Body of pancreas (tissue), 4 donors: ENCODE measurements around the gene ZNF492. TPM values are rescaled to one million over a fixed set of nuclear protein-coding genes. Genes with fewer than 3 reads are reported as not detected.

Experiments used
- ATAC-seq: fragments of 150-250 bp; one replicate; pipeline ENCODE4 v1.9.1; 2016
- DNase-seq, 4 donors: peaks; one replicate each; pipeline ENCODE4 v3.0.0-alpha.2; 2019
- H3K27ac ChIP-seq, 4 donors: fragments of 200-600 bp; sonication (generic); 1 replicate in 3 of 4; 2 replicates in 1 of 4; pipeline versions ENCODE4 v1.5.1 to v1.6.1; 2016 to 2019; ENCODE audit warnings: mild to moderate bottlenecking in 1 of 4, mixed read lengths in 1 of 4, moderate library complexity in 1 of 4
- H3K27me3 ChIP-seq, 2 donors: fragments of 200-600 bp; sonication (generic); one replicate each; pipeline ENCODE4 v1.6.0; 2016; ENCODE audit warnings: mild to moderate bottlenecking in 1 of 2
- H3K36me3 ChIP-seq, 2 donors: fragments of 200-600 bp; sonication (generic); replicated peaks in 1 of 2; 2 replicates each; pipeline ENCODE4 v1.5.1; 2016; ENCODE audit warnings: low read depth in 2 of 2; ENCODE audit not compliant: insufficient read depth in 1 of 2
- H3K4me1 ChIP-seq: fragments of 200-600 bp; sonication (generic); one replicate; pipeline ENCODE4 v1.6.0; 2016
- H3K4me3 ChIP-seq, 2 donors: fragments of 200-600 bp; sonication (generic); 1 replicate in 1 of 2; 2 replicates in 1 of 2; pipeline ENCODE4 v1.5.1; 2016 to 2019
- H3K9me3 ChIP-seq, 3 donors: fragments of 200-600 bp; sonication (generic); 1 replicate in 2 of 3; 2 replicates in 1 of 3; pipeline ENCODE4 v1.5.1; 2016
- CTCF ChIP-seq, 7 experiments: fragments of 450-650 bp in 4 of 7; fragments of 200-600 bp in 3 of 7; sonication (generic) in 3 of 7; IDR thresholded peaks; one replicate each; pipeline ENCODE4 v1.5.1; 2016 to 2019; ENCODE audit warnings: antibody characterized with exemption in 7 of 7
- POLR2A ChIP-seq, 3 donors: fragments of 450-650 bp; IDR thresholded peaks; one replicate each; pipeline ENCODE4 v1.6.1; 2016; ENCODE audit warnings: antibody characterized with exemption in 3 of 3, mild to moderate bottlenecking in 2 of 3
- WGBS, 2 donors: methylation state at CpG; one replicate each; pipeline ENCODE4 v1.1.5; 2017; 5-methylcytosine and 5-hydroxymethylcytosine counted together
- intact Hi-C: fragments of 100-400 bp; cut with DNase I; formaldehyde crosslinking; loops from one replicate; pipeline ENCODE4 v1.15.1; 2023
- total RNA-seq, 2 donors: library from RNA; depleted of rRNA; stranded (reverse); fragments of >200 nt; gene quantifications; one replicate each; pipeline ENCODE4 v1.1.0, GENCODE V29; 2016

ZNF492 gene
- total RNA-seq, 2 donors from 2014 or later: under 0.01 to 0.99 TPM

DNA sequence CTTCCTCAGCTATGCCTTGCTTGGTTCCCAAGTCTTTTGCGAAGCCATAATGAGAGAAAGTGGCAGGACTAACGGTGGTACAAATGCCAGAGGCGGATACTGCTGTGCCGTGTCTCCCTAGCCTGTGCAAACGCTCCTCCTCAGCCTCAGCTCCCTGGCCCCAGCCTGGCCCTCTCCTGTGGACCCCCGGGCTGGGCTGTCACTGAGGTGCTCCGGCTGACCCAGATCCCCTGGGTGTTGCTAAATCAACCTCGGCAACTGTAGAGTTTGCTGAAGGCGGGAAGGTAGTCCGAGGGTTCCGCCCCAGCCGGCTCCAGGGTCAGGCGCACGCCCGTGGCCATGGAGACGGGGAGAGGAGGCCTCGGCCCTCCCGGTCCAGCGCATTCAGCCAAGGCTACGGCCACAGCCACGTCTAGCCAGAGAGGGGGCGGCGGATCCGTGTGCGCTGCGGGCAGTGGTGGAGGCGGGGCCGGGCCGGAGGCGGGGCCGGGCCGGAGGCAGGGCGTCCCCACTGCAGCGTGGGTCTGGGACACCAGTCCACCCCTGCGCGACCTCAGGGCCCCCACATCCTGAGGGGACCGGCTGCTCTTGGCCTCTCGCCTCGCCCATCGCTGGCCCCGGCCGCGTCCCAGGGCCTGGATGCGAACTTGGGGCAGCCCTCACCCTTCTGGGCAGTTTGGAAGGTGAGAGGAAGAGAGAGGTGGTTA is 16.4 kb upstream of the ZNF492 start:
- no peak overlapping the region for H3K4me3 ChIP-seq
- no peaks in the 10 kb centered on the region for H3K36me3 ChIP-seq
- no peak overlapping the region for H3K27ac ChIP-seq
- TF ChIP-seq POLR2A (IDR thresholded peaks at IDR 0.05) (no peak), CTCF (IDR thresholded peaks at IDR 0.05) (no peak)
- H3K9me3 ChIP-seq: no peaks in the 10 kb centered on the region
- intact Hi-C loops: no loop called here
- ATAC-seq (peak; percentile 38), DNase-seq (no peak)
- H3K27me3 ChIP-seq: no peaks in the 10 kb centered on the region
- H3K4me1 ChIP-seq: no peaks in the 10 kb centered on the region
- 20 to 51% methylated on average over 11 to 43 of the region's 44 CpGs for WGBS, 2 donors

- no peaks in the 10 kb centered on the region for H3K27me3 ChIP-seq
- 36 to 46% methylated on average over 4 of the region's 4 CpGs for WGBS, 2 donors
- H3K27ac ChIP-seq: no peak overlapping the region
- no peaks in the 10 kb centered on the region for H3K36me3 ChIP-seq
- DNase-seq (no peak), ATAC-seq (no peak)
- intact Hi-C loops: no loop called here
- no peaks in the 10 kb centered on the region for H3K4me1 ChIP-seq
- H3K9me3 ChIP-seq: no peaks in the 10 kb centered on the region
- no peak overlapping the region for H3K4me3 ChIP-seq
- TF ChIP-seq POLR2A (IDR thresholded peaks at IDR 0.05) (no peak), CTCF (IDR thresholded peaks at IDR 0.05) (no peak)
Measured at GRCh38 chr19:22619371-22619770, 14.8 kb upstream of the ZNF492 start.

- intact Hi-C loops: no loop called here
- TF ChIP-seq CTCF (IDR thresholded peaks at IDR 0.05) (no peak), POLR2A (IDR thresholded peaks at IDR 0.05) (no peak)
- Histone ChIP-seq H3K4me1 (no peaks in the 10 kb centered on the region), H3K27ac (no peak overlapping the region), H3K27me3 (no peaks in the 10 kb centered on the region), H3K9me3 (no peaks in the 10 kb centered on the region), H3K4me3 (no peak overlapping the region), H3K36me3 (no peaks in the 10 kb centered on the region)
- DNase-seq: no peak
- no peak for ATAC-seq
- 62 to 76% methylated on average over 3 of the region's 3 CpGs for WGBS, 2 donors
Measured at GRCh38 chr19:22619932-22620331, 14.2 kb upstream of the ZNF492 start.

DNA sequence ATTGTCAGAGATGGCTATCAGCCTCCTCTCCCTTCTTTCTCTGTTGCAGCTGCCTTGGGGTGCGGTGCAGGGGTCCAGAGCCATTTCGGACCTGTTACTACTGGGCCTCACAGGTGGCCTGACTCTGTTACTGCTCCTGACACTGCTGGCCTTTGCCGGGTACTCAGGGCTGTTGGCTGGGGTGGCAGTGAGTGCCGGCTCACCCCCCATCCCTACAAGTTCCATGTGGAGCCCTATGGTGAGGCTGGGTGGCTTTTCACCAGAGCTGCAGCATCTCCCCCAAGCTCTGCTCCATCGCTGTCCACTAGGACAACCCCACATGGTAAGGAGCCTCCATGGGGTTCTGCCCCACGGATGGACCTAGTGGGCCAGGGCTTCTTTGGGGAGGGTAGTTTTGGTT is 13.7 kb upstream of the ZNF492 start:
- H3K27me3 ChIP-seq: no peaks in the 10 kb centered on the region
- WGBS, 2 donors: 60 to 90% methylated on average over 2 to 6 of the region's 6 CpGs
- no peak overlapping the region for H3K4me3 ChIP-seq
- DNase-seq (no peak), ATAC-seq (no peak)
- H3K4me1 ChIP-seq: no peaks in the 10 kb centered on the region
- H3K27ac ChIP-seq: no peak overlapping the region
- intact Hi-C loops: no loop called here
- H3K9me3 ChIP-seq: no peaks in the 10 kb centered on the region
- no peaks in the 10 kb centered on the region for H3K36me3 ChIP-seq
- TF ChIP-seq CTCF (IDR thresholded peaks at IDR 0.05) (no peak), POLR2A (IDR thresholded peaks at IDR 0.05) (no peak)

DNA sequence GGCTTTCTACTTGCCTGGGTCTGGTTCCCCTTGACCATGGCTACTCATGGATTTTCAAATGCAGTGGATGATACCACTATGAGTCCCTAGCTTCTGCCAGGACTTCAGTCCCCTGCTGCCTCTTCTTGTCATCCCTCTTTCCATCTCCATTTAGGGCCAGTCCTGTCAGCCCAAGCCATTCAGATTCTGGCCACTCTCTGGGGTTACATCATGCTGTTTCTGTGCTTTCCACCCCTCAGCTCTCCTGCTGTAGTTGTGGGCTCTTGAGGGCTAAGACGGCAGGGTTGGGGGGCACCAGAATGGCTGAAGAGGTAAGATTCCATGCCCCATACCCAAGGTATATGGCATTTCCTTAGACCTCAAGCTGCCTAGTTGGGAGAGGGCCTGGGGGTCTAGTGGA is 13.2 kb upstream of the ZNF492 start:
- ATAC-seq (no peak), DNase-seq (no peak)
- Histone ChIP-seq H3K27me3 (no peaks in the 10 kb centered on the region), H3K36me3 (no peaks in the 10 kb centered on the region), H3K4me1 (no peaks in the 10 kb centered on the region), H3K4me3 (no peak overlapping the region), H3K27ac (no peak overlapping the region), H3K9me3 (no peaks in the 10 kb centered on the region)
- intact Hi-C loops: no loop called here
- 50 to 69% methylated on average over 1 of the region's 1 CpG for WGBS, 2 donors
- TF ChIP-seq POLR2A (IDR thresholded peaks at IDR 0.05): no peak
- no peak for TF ChIP-seq CTCF (IDR thresholded peaks at IDR 0.05)
